ENCODE data around the gene ZFYVE28.

Gene ZFYVE28

DNA sequence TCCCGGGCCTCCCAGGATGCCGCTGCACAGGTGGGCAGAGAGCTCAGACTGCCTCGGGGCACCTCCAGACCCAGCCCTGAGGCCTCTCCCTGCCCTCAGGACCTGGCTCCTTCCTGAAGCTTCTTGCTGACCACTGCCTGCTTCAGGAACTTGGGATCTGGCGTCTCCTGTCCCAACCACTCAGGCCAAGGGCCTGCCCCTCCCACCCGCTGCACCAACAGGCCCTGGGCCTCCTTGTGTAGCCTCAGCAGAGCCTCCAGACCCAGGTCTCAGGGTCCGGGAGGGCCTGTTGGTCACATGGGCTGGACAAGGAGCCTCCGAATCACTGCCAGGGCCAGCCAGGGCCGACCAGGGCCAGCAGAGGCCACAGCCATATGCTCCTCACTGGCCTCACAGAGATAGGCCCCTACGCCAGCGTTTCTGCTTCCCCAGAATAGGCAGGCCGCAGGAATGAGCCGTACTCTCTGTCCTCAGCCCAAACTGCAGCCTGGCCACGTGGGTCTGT lies 159.4 kb downstream of the ZFYVE28 start:
- no peak for DNase-seq (ENCODE audit: low spot score)

- no peak for DNase-seq (ENCODE audit: low spot score)
These were observed 160.1 kb downstream of the ZFYVE28 start for GRCh38 chr4:2258091-2259035.

DNA sequence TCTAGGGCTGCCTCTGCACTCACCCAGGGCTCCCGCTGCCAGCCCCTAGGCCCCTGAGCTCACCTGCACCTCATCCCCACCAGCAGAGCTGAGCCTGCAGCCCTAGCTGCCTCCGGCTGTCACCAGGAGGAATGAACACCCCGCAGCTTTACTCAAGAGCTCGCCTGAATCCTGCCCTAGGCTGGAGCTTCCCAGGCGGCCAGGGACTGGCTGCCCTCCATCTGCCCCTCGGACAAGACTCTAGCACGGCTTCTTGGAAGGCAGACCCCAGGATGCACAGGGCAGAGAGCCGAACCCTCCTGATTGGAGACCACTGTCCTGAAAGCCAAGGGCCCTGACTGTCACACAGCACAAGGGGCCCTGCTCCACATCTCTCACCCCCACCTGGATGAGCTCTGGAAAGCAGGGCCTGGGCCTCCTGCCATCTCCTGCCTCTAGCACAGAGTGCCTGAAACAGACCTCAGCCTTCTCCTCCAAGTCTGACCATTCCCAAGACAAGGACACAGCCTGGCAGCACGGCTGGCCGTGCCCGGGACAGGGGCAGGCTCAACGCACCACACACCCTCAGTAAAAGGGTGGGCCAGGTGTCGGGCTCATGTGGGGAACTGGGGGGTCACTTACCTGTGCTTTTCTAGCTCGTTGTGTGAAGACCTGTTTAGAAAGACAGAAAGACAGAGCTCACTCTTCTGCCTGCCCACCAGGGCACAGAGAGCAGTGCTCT lies 160.9 kb downstream of the ZFYVE28 start:
- DNase-seq (ENCODE audit: low spot score), result no peak

- no peak for DNase-seq (ENCODE audit: low spot score)
These were observed 161.7 kb downstream of the ZFYVE28 start for GRCh38 chr4:2256781-2257191.

DNA sequence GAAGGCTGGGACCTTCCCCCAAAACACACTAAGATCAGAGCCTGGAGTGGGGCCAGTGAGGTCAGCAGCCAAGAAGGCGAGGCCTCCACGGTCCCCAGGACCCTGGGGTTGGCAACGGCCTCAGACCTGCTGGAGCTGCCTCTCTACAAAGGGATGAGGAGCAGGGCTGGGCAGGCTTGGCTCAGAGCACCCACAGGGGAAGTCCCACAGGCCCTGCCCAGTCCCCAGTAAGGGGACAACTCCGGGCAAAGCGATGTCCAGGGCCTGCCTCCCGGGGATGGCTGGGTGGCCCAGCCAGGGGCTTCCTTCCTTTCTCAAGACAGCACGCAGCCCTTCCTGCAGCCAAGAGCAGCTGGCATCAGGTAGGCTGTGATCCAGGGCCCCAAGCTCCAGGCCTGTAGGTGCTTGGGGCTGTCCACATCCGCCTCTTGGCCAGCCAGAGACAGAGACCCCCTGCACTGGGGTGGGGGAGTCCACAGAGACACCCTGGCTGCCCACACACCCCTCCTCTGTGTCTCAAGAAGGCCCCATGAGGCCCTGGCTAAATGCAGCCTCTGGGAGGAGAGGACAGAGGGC lies 162.2 kb downstream of the ZFYVE28 start:
- DNase-seq (ENCODE audit: low spot score), result no peak

DNA sequence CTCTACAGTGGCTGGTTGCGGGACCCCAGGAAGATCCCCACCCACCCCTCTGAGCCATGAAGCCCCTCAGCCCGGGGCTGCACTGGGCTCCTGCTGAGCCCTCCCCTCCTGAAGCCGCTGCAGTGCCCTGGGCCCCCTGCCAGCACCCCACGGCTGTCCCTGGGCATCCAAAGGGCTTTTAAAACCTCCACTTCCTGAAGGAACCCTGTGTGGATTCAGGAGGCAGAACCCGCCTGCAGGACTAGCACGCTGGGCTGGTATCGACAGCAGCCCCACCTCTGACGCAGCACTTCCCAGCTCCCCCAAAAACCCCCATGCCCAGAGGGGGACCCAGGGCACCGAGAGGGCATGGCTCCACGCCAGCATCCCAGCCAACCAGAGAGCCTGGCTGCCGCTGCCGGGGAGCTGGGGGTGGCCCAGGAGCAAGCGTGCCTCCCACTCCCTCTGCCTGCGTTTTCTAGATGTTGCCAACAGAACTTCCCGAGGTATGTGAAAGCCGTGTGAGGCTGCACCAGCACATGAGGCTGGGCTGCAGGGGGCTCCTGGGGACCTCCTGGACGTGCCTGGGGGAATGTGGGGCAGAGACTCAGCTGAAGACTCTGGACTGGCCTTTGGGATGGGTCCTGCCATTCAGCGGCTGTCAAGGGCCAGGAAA lies 162.8 kb downstream of the ZFYVE28 start:
- no peak for DNase-seq (ENCODE audit: low spot score)

DNA sequence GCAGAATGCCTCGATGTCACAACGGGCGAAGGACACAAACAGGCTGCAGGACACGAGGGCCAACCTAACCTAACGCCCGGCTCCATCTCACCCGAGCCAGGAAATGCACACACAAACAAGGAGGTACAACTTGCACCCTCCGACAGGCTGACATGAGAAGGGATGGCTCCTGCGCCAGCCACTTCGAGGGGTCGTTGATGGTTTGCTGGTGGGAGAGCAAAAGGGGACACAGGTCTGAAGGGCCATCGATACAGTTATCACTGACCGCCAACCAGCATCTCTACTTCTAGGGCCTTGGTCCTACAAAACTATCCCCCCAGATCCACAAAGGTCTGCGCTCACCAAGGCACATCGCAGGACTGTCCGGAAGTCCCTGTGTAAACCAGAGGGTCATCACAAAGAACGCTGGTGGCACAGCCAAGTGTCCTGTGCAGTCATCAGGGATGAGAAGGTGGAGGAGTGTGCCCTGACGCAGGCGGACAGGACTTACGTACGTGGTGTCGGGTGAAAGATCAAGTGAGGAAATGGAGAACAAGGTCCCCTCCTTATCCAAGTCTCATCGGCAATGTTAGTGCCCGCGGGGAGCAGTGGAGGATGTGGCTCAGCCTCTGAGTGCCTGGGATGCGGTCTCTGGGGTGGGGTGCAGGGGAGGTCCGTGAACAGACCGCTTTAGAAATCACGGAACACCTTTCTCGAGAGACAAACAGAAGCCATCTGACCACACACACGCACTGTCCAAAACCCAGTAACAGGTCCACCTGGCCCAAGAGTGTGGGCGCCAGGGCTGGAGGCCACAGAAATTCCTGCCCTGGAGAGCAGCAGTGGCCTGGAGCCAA lies 163.6 kb downstream of the ZFYVE28 start:
- DNase-seq (ENCODE audit: low spot score), result no peak

- no peak for DNase-seq (ENCODE audit: low spot score)
These were observed 165.0 kb downstream of the ZFYVE28 start for GRCh38 chr4:2253160-2254084.

GRCh38 chr4:2252530-2253091 lies 165.8 kb downstream of the ZFYVE28 start:
- DNase-seq (ENCODE audit: low spot score), result no peak

GRCh38 chr4:2251795-2252529 lies 166.5 kb downstream of the ZFYVE28 start:
- no peak for DNase-seq (ENCODE audit: low spot score)

GRCh38 chr4:2251073-2251794 lies 167.2 kb downstream of the ZFYVE28 start:
- DNase-seq (ENCODE audit: low spot score), result no peak

DNA sequence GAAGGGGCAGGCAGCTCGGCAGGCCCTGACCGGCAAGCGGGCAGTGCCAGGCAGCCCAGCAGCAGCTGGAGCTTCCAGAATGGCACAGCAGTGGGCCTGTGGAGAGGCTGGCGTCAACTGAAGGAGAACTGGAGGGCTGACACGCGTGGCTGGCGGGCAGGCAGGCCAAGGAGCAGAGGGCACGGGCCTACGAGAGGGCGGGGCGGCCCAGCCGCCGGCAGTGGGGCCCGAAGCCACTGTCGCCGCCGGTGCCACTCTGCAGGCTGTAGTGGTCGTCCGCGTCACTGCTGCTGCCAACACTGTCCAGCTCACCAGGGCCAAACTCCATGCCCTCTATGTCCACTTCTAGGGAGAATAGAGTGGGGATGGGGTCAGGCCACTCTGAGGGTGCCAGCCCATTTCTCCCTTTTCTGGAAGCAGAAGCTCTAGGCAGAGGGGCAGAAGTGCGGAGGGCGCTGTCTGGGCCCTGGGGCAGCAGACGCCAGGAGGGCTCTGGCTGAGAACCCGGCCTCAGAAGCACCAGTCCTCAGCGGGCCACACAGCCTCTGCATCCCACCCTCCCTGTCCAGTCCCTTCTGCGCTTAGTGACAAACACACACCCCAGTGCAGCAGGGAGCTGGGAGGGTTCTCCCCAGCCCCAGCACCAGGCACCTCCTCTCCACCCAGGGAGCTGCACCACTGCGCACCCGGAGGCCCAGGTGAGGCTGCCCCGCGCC lies 167.9 kb downstream of the ZFYVE28 start:
- no peak for DNase-seq (ENCODE audit: low spot score)

DNA sequence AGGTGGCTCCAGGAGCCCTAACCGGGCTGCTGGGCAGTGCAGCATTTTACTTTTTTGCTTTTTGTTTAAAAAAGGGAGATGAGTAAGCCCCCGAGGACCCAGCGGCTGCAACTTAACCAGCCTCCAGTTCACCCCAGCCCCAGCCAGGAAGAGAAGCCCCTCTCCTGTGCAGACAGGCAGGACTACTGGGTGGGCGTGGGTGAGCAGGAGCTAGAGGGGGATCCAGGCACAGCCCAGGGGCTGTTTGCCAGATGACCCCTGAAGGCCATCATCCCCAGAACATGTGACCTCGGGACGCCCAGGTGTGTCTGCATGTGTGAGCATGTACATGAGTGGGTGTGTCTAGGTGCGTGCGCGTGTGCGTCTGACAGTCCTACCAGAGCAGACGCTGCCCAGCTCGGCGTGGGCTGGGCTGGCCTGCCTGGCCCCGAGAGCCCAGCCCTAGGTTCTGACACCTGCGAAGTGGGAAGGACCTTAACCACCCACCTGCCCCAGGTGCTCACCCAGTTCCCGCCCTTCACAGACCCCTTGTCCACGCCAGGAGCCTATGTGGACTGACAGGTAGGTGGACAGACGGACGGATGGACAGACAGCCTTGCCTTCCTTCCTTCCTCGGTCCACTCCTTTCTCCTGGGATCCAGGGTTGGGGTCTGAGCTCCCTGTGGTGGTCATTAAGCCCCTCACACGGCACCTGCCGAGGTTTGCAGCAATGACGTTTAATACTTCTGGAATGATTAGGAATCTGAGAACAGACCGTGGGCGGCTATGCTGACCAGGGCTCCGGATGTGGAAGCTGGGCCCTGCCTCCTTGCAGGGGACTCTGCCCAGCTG lies 168.7 kb downstream of the ZFYVE28 start:
- DNase-seq (ENCODE audit: low spot score), result no peak

DNA sequence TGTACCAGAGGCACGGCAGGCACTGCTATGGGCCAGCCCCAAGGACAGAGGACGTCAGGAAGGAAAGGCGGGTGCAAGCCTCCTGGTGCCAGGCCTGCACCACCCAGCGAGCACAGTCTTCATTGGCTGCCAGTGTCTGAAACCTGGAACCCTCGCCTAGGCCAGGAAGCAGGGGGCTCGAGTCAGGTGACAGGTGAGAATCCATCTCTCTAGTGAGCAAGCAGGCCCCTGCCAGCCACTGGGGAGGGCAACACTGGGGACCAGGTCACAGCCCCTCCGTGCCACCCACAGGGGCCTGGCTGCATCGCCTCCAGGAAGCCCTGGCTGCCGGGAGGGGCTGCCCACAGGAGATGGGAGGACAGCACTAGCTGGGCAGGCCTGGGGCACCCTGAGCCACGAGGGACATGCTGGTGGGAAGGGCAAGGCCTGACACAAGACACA lies 169.6 kb downstream of the ZFYVE28 start:
- no peak for DNase-seq (ENCODE audit: low spot score)

DNA sequence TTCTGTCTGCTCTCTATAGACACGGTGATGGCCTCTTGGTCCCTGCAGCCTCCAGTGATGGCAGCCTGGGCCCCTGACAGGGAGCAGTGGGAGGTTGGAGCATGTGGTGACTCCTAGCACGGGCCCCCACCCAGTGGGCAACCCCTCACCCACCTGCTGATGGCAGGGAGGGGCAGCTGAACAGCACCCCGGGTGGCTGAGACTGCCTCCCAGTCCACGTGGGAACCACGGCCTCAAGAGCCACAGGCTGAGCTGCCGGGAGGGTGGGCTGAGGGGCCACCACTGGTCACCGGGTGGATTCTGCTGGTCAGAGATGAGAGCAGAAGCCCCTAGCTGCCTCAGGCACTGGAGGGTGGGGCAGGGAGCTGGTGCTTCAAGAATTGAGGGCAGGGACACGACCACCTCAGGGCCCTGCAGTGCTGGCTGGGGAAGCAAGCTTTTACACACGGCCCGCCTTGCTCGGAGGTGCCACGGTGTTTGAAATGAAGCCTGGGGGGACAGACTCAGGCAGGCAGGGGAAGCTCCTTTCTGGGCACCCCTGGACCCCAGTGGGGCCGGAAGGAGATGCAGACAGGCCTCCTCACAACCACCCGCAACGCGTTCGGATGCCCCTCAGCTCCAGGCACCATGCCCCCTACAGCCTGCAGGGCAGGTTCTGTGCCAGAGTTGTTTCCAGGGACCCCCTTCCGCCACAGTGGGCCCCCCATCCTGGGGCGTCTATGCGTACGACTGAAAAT lies 170.2 kb downstream of the ZFYVE28 start:
- DNase-seq (ENCODE audit: low spot score), result no peak

All from AG08395 (cell line).